ENCODE results near the gene RAI14.

Gene RAI14

GRCh38 chr5:34680896-34681295 lies 24.8 kb downstream of the RAI14 start:
- no peak for DNase-seq

GRCh38 chr5:34682926-34683623 lies 26.9 kb downstream of the RAI14 start:
- DNase-seq: no peak

- DNase-seq: no peak
Observed at GRCh38 chr5:34684281-34684979, 28.3 kb downstream of the RAI14 start.

- DNase-seq: no peak
Observed at GRCh38 chr5:34684980-34685352, 28.8 kb downstream of the RAI14 start.

- DNase-seq: no peak
Observed at GRCh38 chr5:34685485-34686165, 29.5 kb downstream of the RAI14 start.

GRCh38 chr5:34686762-34687268 lies 30.7 kb downstream of the RAI14 start:
- no peak for DNase-seq

GRCh38 chr5:34687269-34688011 lies 31.3 kb downstream of the RAI14 start:
- no peak for DNase-seq

- no peak for DNase-seq
Observed at GRCh38 chr5:34688015-34688810, 32.1 kb downstream of the RAI14 start.

- no peak for DNase-seq
Observed at GRCh38 chr5:34690301-34690700, 34.2 kb downstream of the RAI14 start.

GRCh38 chr5:34690898-34691297 lies 34.8 kb downstream of the RAI14 start:
- no peak for DNase-seq

- no peak for DNase-seq
Observed at GRCh38 chr5:34691326-34691725, 35.2 kb downstream of the RAI14 start.

GRCh38 chr5:34692786-34693185 lies 36.7 kb downstream of the RAI14 start:
- DNase-seq: no peak

GRCh38 chr5:34694012-34694411 lies 37.9 kb downstream of the RAI14 start:
- DNase-seq: no peak

GRCh38 chr5:34694685-34695084 lies 38.6 kb downstream of the RAI14 start:
- no peak for DNase-seq

- DNase-seq: no peak
Observed at GRCh38 chr5:34695275-34696027, 39.3 kb downstream of the RAI14 start.

GRCh38 chr5:34697308-34698108 lies 41.4 kb downstream of the RAI14 start:
- no peak for DNase-seq

- DNase-seq: no peak
Observed at GRCh38 chr5:34698109-34698419, 41.9 kb downstream of the RAI14 start.

GRCh38 chr5:34698754-34699153 lies 42.6 kb downstream of the RAI14 start:
- no peak for DNase-seq

GRCh38 chr5:34699155-34700077 lies 43.3 kb downstream of the RAI14 start:
- DNase-seq: no peak

GRCh38 chr5:34700078-34700452 lies 43.9 kb downstream of the RAI14 start:
- DNase-seq: no peak
